Measurements from ENCODE around the gene CHPF.

- no peak for TF ChIP-seq EZH2 (IDR thresholded peaks at IDR 0.05; ENCODE audit: borderline replicate concordance, low read depth, low read length, poor library complexity, severe bottlenecking)
- no peak for TF ChIP-seq CTCF (conservative IDR thresholded peaks at IDR 0.05; ENCODE audit: low read depth, low read length)
These were observed 2.7 kb downstream of the CHPF start for GRCh38 chr2:219540784-219541504.

Measured in A673 (cell line).